ENCODE results near the gene KRTAP12-3.
"Not testable (repeated sequence)": the region's sequence is repeated elsewhere in the genome, so short reads cannot be mapped to it uniquely, and the experiment has no call there.

Gene KRTAP12-3

DNA sequence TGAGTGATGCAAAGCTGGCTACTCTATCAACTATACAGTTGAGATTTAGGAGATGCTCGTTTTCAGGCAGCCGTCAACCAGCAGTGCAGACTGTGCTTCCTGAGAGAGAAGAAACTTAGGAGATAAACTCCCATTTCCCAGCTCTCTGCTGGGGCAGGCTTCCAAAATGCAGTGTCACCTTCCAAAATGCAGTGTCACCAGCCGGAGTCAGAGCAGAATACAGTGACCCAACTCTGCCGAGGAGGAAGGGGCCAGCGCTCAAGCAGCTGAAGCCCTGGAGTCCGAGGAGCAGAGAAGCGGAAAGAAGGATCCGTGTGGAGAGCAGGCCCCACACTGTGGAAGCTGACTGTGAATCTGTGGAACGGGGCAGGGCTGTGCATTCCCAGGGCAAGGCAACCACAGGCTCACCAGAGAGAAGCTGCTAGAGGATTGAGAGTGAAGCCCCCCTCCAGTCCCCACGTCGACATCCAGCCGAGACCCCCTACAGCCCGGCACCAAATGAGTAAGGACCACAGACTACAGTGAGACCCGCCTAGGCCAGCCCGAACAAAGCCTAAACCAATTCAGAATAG is 24.9 kb downstream of the KRTAP12-3 start:
- no peak for DNase-seq (ENCODE audit: low read depth in 1 of 2, low spot score in 1 of 2)

DNA sequence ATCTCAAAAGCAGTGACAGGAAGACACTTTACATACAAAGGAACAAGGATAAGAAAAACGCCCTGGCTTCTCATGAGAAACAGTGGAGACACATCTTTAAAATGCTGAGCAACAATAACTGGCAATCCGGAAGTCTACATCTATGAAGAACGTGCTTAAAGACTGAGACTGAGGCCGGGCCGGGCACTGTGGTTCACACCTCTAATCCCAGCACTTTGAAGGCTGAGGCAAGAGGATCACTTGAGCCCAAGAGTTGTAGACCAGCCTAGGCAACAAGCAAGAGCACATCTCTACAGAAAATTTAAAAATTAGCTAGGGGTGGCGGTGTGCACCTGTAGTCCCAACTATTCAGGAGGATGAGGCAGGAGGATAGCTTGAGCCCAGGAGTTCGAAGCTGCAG is 26.3 kb downstream of the KRTAP12-3 start:
- DNase-seq (ENCODE audit: low read depth in 1 of 2, low spot score in 1 of 2) = no peak

DNA sequence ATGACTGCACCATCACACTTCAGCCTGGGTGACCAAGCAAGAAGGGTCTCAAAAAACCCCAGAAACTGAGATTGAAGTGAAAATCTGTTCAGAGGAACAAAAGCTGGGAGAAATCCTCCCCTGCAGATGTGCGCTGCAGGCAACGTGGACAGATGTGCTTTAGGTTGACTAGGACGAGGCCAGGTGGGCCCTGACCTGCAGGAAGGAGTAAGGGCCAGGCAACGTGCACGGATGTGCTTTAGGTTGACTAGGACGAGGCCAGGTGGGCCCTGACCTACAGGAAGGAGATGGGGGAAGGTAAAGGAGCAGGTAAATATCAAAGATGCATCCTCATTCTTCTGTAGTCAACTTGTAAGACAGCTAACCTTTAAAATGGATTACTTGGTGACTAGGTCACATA is 26.8 kb downstream of the KRTAP12-3 start:
- DNase-seq (ENCODE audit: low read depth in 1 of 2, low spot score in 1 of 2) = no peak

DNA sequence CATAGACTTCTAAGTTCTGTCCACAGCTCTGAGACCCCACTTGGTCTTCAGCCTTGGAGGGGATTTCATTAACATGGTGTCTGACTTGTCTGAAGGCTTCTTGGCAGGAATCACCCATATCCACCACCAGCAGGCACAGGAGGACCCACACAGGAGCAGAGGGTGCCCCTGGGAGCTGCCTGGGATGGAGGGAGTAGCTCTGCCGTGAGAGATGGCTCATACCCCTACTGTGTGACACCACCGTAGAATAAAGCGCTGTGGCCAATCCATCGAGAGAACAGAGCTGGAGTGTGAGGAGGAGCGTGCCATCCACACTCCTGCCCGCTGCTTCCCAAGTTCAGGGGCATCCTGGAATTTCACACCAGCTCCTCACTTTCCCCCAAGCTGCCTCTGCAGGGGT is 27.3 kb downstream of the KRTAP12-3 start:
- DNase-seq (ENCODE audit: low read depth in 1 of 2, low spot score in 1 of 2) = not testable (repeated sequence)

DNA sequence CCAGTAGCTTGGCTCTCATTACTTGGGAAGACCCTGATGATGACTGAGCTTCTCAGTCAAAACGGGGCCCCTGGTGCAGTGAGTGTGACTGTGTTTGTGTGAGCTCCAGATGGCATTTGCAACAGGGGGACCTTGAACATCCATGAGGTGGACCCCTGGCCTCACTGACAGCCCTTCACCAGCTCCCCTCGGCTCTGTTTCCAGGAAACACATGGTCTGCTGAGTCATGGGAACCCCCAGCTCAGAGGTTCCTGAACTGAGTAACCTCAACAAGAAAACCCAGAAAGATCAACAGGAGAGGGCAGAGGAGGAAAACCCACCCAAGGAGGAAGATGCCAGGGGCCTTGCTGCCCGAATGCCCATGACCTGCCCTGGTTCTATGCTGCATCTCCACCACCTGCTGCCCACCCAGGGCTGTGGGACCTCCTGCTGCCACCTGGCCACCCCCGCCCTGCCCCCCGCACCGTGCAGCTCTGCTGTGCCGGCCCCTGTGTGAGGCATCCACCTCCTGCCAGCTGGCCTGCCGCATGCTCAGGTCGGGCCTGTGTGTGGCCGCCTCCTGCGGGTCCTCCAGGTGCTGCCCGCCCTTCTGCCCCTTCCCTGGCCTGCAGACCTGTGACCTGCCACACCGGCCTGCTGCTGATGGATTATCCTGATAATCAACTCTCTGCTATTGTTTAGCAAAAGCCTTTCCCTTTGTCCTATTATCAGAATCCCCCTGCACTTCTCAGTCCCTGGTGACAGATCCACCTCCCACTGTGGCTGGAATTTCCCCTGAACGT is 28.5 kb downstream of the KRTAP12-3 start:
- no peak for DNase-seq (ENCODE audit: low read depth in 1 of 2, low spot score in 1 of 2)

DNA sequence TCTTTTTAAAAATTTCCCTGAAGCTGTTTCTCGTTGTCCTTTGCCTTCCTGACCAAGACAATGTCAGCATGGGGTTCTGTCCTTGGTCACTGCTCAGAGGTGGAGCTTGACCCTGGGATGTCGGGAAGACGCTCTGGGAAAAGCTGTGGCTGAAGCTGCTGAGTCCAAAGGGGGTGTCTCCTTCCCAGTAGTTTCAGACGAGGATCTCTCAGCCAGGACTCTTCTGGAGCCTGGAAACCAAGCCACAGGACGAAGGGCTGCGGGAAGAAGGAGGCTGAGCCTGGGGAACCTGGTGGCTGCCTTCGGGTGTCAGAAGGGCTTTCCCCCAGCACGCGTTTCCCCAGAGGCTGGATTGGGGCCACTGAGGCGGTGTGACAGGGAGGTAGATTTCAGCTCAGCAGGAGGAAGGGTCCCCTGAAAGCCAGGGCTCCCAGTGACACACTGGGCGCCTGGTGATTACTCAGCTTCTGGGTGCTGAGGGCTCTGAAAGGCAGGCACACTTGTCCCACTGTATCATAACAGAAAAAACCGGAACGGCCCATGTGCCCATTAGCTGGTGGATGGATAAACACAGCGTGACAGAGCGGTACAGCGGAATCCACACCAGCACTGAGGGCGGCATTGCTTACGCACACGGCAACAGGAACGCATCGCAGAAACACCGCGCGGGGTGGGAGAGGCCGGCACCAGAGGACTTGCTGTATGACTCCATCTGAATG is 29.3 kb downstream of the KRTAP12-3 start:
- DNase-seq (ENCODE audit: low read depth in 1 of 2, low spot score in 1 of 2) = no peak

DNA sequence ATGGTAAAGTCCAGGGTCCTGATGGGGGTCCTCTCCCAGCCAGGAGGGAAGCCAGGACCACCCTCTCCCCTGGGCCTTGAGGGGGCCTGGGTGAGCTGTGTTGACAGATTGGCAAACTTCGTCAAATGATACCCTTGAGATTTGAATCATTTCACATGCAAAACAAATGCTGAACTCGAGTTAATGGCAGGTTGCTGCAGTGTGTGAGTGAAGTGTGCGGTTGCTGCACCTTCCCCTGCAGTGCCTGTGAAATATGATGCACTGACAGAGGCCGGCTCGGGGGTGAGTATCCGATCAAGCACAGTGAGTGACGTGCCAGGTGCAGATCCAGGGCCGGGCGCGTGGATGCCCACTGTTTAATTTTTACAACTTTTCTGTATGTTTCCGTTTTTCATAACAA is 29.9 kb downstream of the KRTAP12-3 start:
- no peak for DNase-seq (ENCODE audit: low read depth in 1 of 2, low spot score in 1 of 2)

DNA sequence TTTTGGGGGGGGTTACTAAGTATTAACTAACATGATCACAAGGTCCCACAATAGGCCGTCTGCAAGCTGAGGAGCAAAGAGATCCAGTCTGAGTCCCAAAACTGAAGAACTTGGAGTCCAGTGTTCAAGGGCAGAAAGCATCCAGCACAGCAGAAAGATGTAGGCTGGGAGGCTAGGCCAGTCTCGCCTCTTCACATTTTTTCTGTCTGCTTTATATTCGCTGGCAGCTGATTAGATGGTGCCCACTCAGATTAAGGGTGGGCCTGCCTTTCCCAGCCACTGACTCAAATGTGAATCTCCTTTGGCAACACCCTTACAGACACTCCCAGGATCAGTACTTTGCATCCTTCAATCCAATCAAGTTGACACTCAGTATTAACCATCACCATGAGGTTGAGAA is 32.0 kb downstream of the KRTAP12-3 start:
- DNase-seq (ENCODE audit: low read depth in 1 of 2, low spot score in 1 of 2) = not testable (repeated sequence)

DNA sequence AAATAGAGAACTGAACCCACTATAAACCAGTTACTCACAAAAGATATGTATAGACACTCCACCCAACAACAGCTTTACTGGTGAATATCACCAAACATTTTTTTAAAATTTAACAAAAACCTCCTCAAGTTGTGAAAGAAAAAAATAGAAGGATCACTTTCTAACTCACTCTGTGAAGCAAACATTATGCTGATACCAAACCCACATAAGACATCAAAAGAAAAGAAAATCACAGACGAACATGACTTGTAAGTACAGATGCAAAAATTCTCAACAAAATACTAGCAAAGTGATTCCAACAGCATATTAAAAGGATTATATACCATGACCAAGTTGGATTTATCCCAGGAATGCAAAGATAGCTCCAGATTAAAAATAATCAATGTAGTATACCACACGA is 34.0 kb downstream of the KRTAP12-3 start:
- DNase-seq (ENCODE audit: low read depth in 1 of 2, low spot score in 1 of 2) = no peak

DNA sequence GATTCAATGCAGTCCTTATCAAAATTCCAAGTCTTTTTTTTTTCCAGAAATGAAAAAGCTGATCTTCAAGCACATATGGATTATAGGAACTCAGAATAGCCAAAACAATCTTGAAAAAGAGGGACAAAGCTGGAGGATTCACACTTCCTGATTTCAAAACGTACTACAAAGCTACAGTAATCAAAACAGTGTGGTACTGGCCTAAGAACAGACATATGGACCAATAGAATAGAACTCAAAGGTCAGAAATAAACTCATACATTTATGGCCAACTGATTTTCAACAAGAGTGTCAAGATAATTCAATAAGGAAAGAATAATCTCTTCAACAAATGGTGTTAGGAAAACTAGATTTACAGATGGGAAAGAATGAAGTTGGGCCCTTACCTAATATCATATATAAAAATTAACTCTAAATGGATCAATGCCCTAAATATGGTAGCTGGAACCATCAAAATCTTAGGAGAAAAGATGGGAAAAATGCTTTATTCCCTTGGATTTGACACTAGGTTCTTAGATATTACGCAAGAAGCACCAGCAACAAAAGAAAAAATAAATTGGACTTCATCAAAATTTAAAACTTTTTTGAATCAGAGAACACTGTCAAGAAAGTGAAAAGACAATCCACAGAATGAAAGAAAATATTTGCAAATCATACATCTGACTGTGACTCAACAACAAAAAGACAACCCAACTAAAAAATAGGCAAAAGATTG is 35.2 kb downstream of the KRTAP12-3 start:
- DNase-seq (ENCODE audit: low read depth in 1 of 2, low spot score in 1 of 2) = no peak

DNA sequence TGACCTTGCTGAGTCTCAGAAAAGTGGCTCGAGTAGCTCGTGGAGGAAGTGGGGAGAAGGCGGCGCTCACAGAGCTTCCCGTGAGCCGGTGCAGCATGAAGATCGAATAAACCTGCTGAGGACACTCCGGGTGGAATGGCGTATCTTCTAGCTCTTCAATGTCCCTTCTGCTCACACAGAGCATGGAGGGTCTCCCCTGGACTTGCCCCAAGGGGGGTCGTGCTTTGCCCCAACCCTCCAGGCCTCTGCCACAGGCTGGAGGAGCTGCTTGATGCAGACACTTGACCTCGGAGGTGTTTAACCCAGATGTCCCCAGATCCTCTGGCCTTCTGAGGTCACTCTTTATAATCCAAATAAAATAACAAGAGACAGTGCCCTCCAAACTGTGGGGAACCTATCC is 37.0 kb downstream of the KRTAP12-3 start:
- no peak for DNase-seq (ENCODE audit: low read depth in 1 of 2, low spot score in 1 of 2)

DNA sequence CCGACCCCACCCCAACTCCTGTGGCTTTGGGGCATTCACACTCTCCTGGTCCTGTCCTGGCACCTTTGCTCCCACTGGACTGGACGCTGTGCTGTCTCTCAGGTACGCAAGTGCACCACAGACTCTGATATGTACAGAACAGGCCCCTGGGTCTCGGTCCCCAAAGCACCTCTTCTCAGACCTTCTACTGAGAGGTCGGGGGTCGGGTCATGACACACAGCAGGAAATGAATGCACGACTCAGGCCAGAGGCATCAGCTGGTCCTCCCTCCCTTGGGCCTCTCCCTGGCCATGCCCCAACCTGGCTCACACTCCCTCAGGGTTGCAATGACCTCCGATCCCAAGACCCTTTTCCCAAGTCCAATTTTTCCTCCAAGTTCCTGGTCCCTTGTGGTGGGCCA is 37.5 kb downstream of the KRTAP12-3 start:
- DNase-seq (ENCODE audit: low read depth in 1 of 2, low spot score in 1 of 2) = no peak

DNA sequence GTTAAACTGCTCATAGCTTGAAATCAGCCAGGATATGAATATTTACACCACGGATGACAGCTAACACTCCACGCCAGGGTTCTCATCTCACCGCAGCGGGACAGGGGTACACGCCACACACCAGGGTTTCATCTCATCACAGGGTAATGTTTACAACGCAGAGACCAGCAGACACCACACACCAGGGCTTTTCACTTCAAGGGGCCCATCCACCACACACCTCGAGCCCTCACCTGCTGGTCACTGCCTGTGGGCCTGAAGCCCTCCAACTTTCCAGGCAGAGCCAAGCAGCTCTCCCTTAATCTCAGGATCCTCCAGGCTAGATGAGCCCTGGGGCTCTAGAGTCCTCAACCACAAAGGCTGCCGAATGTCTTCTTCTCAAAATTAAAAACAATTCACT is 37.9 kb downstream of the KRTAP12-3 start:
- DNase-seq (ENCODE audit: low read depth in 1 of 2, low spot score in 1 of 2) = no peak

DNA sequence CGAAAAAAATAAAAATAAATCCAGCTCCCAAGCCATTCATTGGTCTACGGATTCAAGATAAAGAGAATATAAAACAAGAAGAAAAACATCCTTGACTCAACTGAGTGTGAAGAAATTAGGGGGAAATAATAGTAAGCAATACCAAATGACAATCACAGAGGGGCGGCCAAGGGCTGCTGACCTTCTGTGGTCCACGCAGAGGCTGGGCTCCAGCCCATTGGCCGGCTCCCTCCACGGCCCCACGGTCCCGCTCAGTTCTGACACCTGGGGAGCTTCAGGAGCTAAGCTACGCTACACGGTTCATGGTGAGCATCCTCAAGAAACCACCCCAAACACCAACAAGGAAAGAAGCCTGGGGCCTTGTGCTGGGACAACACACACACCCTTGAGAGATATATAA is 38.8 kb downstream of the KRTAP12-3 start:
- no peak for DNase-seq (ENCODE audit: low read depth in 1 of 2, low spot score in 1 of 2)

DNA sequence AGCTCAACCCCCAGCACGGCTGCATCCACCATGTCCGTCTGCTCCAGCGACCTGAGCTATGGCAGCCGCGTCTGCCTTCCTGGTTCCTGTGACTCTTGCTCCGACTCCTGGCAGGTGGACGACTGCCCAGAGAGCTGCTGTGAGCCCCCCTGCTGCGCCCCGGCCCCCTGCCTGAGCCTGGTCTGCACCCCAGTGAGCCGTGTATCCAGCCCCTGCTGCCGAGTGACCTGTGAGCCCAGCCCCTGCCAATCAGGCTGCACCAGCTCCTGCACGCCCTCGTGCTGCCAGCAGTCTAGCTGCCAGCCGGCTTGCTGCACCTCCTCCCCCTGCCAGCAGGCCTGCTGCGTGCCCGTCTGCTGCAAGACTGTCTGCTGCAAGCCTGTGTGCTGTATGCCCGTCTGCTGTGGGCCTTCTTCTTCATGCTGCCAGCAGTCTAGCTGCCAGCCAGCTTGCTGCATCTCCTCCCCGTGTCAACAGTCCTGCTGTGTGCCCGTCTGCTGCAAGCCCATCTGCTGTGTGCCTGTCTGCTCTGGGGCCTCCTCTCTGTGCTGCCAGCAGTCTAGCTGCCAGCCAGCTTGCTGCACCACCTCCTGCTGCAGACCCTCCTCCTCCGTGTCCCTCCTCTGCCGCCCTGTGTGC is 39.6 kb downstream of the KRTAP12-3 start, which contains the start of gene KRTAP10-12:
Gene KRTAP10-12 (plus strand): TSS at position 1 of the 639 bp plus-strand sequence. CDS start 30 bp downstream, at position 31.
- not testable (repeated sequence) for DNase-seq (ENCODE audit: low read depth in 1 of 2, low spot score in 1 of 2)

DNA sequence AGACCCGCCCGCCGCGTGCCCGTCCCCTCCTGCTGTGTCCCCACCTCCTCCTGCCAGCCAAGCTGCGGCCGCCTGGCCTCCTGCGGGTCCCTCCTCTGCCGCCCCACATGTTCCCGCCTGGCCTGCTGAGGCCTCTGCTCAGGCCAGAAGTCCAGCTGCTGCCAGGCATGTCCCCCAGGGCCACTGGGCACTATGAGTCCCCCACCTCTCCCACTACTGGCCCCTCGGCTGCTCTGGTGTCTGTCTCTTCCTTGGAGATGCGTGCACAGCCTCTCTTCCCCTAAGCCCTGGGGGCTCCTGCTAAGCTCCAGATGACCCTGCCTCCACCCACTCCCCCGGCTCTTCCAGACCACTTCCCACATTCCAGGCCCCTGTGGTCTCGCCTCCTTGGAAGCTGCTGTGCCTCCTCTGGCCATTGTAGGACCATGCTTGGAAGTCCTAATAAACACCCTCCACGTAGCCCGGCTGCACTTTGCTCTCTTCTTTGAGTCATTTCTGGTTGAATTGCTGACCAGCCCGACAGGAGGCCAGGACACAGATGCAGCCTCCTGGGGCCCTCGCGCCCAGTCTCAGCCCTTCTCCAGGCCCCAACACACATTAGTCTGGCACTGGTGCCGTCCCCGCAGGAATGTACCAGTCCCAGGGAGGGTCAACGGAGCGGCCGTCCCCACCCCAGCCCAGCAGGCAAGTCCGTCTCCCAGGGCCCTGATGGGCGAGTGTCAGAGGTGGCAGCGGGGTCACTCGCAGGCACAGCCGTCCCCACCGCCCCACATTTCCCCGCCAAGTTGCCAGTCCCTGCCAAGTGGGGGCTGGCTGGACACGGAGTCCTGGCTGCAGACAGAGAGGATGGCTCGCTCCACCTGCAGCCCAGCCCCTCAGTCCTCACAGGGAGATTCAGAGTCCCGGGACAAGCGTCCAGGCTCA is 40.3 kb downstream of the KRTAP12-3 start:
- no peak for DNase-seq (ENCODE audit: low read depth in 1 of 2, low spot score in 1 of 2)

DNA sequence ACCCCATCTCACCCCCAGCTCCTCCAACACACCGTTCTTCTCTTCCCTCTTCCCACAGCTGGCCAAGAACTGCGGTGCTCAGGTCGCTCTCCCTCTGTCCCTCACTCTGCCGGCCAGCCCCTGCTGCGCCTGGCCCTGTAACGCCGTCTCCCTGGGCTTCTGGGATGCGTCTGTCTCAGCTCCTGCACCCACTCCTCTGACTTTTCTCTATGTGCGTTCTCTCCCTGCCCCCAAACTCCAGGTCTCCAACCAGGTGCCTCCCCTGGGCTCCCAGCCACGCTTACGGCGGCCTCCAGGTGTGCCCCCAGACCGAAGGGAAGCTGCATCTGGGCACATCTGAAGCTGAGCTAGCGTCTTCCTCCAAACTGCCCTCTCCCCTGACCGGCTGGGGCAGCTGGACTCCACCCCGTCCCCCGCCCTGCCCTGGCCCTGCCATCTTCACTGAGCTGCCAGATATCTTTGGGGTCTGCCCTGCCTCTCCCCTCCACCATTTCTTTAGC is 41.8 kb downstream of the KRTAP12-3 start:
- no peak for DNase-seq (ENCODE audit: low read depth in 1 of 2, low spot score in 1 of 2)

DNA sequence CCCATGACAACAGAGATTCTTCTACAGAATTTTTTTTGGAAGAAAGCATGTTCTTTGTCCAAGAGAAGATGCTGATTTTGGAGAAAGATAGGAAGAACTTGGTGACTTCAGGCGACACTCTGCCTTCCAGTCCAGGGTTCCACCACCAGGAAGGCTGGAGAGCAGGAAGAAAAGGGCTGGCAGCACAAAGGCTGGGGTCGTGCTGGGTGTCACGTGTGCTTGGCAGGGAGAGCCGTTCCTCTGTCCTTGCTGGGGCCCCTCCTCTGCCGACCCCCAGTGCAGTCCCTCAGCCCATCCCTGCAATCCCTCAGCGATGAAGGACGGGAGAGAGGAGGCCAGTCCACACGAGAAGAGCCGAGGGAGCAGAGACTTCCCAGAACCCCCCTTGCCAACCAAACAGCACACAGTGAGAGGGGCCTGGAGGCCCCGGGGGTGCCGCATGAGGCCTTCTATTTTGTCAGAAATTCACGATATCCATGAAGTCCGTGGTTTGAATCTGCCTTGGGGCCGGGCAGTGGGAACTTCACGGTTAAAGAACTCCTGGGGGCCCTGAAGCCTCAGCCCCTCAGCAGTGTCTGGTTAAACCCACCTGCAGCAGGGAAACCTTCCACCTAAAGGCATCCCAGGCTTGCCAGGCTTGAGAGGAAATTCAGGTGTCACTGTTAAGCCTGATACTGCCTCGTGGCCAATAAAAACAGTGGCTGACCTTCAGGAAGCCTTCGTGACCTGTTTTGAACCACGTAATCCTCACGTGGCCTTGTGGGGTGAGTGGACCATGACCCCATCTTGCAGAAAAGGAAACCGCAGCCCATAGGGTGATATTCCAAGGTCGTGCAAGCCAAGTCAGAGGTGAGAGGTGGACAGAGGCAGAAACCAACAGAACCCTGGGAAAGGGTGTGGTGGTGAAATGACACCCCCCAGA is 42.6 kb downstream of the KRTAP12-3 start:
- DNase-seq (ENCODE audit: low read depth in 1 of 2, low spot score in 1 of 2) = no peak

DNA sequence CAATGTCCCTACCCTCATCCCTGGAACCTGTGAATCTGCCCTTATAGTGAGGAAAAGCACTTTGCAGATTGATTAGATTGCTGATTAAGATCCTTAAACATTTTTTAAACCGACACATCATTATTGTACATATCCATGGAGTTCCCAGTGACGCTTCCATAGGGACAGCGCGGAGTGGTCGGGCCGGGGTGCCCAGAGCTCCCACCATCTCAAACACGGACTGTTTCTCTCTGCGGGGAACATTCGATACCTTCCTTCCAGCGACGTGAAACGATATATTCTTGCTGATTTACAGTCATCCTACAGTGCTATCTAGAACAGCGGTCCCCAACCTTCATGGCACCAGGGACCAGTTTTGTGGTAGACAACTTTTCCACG is 43.3 kb downstream of the KRTAP12-3 start:
- no peak for DNase-seq (ENCODE audit: low read depth in 1 of 2, low spot score in 1 of 2)

All from stimulated activated CD4-positive, alpha-beta T cell treated with anti-CD3 and anti-CD28 coated beads, Interleukin-15, amount 100 ng/mL, for 1 hour (primary cell).